HL-60 (cell line): ENCODE measurements around the gene DEXI.

ENCODE experiments used
- DNase-seq, 2 experiments: peaks; one replicate each; pipeline ENCODE4 v3.0.0-alpha.2; 2010 to 2020; ENCODE audit warnings: low read depth in 1 of 2, low spot score in 1 of 2
- H3K27ac ChIP-seq: fragments of 250-450 bp; sonication (Bioruptor Pico); replicated peaks from 2 replicates; pipeline ENCODE4 v1.5.1; 2020; ENCODE audit warnings: mild to moderate bottlenecking, moderate library complexity
- H3K27me3 ChIP-seq: fragments of 250-450 bp; sonication (Bioruptor Pico); 2 replicates; pipeline ENCODE4 v1.5.1; 2021; ENCODE audit warnings: mild to moderate bottlenecking, moderate library complexity; ENCODE audit not compliant: insufficient read depth, poor library complexity, severe bottlenecking
- H3K4me3 ChIP-seq: replicated peaks from 2 replicates; pipeline ENCODE4 v1.5.1; 2011; ENCODE audit warnings: mild to moderate bottlenecking, control low read depth, low read length; ENCODE audit not compliant: insufficient read depth
- GABPA ChIP-seq: IDR thresholded peaks from 2 replicates; pipeline ENCODE4 v1.6.1; 2012; ENCODE audit warnings: low read depth
- POLR2AphosphoS5 ChIP-seq: IDR thresholded peaks from 2 replicates; pipeline ENCODE4 v1.6.1; 2012; ENCODE audit warnings: low read depth
- SPI1 ChIP-seq: IDR thresholded peaks from 2 replicates; pipeline ENCODE4 v1.6.1; 2012; ENCODE audit warnings: low read depth, mild to moderate bottlenecking, borderline replicate concordance
- TF ChIP-seq, protein P1 (sequence below): IDR thresholded peaks from one replicate; pipeline ENCODE4 v1.5.1; 2011; ENCODE audit warnings: low read length, control low read depth, inconsistent platforms; ENCODE audit not compliant: insufficient read depth
- TF ChIP-seq, protein P2 (sequence below): IDR thresholded peaks from 2 replicates; pipeline ENCODE4 v1.6.1; 2012; ENCODE audit warnings: low read depth; ENCODE audit not compliant: insufficient replicate concordance

The DEXI gene

DNA sequence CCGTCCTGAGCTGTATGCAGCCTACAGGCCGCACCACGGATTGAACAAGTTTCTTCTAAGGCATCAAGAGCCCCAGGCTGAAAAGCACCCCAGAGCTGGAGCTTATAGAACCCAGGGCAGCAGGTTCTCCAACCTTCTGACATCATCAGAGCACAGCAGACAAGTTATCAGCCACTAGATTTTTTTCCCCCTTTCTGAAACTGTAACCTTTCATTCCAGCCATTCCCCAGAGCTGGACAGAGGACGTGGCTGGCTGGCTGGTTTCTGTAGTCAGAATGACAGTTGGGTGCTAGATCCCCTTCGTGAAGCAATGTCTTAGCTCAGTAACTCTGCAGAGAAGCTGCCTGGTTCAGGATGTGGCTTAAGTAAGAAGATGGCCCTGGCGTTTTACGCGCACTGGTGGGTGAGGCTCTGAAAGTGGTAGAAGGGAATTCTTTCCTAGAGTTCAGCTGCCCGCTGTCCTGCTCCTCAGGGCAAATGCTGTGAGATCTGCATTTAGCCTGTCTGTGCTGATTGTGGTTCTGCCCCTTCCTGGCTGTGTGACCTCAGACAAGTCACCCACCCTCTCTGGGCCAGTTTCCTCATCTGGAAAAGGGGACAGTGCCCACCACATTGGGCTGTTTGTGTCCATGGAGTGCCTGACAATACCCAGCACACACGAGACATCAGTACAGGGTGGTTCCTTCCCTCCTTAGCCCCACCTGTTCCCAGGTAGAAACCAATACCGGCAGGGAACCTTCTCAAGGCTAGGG is 9.1 kb downstream of the DEXI start:
- TF ChIP-seq POLR2AphosphoS5 (no peak), SPI1 (no peak), GABPA (no peak)
- TF ChIP-seq, protein P1, sequence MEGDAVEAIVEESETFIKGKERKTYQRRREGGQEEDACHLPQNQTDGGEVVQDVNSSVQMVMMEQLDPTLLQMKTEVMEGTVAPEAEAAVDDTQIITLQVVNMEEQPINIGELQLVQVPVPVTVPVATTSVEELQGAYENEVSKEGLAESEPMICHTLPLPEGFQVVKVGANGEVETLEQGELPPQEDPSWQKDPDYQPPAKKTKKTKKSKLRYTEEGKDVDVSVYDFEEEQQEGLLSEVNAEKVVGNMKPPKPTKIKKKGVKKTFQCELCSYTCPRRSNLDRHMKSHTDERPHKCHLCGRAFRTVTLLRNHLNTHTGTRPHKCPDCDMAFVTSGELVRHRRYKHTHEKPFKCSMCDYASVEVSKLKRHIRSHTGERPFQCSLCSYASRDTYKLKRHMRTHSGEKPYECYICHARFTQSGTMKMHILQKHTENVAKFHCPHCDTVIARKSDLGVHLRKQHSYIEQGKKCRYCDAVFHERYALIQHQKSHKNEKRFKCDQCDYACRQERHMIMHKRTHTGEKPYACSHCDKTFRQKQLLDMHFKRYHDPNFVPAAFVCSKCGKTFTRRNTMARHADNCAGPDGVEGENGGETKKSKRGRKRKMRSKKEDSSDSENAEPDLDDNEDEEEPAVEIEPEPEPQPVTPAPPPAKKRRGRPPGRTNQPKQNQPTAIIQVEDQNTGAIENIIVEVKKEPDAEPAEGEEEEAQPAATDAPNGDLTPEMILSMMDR = no peak
- TF ChIP-seq, protein P2, sequence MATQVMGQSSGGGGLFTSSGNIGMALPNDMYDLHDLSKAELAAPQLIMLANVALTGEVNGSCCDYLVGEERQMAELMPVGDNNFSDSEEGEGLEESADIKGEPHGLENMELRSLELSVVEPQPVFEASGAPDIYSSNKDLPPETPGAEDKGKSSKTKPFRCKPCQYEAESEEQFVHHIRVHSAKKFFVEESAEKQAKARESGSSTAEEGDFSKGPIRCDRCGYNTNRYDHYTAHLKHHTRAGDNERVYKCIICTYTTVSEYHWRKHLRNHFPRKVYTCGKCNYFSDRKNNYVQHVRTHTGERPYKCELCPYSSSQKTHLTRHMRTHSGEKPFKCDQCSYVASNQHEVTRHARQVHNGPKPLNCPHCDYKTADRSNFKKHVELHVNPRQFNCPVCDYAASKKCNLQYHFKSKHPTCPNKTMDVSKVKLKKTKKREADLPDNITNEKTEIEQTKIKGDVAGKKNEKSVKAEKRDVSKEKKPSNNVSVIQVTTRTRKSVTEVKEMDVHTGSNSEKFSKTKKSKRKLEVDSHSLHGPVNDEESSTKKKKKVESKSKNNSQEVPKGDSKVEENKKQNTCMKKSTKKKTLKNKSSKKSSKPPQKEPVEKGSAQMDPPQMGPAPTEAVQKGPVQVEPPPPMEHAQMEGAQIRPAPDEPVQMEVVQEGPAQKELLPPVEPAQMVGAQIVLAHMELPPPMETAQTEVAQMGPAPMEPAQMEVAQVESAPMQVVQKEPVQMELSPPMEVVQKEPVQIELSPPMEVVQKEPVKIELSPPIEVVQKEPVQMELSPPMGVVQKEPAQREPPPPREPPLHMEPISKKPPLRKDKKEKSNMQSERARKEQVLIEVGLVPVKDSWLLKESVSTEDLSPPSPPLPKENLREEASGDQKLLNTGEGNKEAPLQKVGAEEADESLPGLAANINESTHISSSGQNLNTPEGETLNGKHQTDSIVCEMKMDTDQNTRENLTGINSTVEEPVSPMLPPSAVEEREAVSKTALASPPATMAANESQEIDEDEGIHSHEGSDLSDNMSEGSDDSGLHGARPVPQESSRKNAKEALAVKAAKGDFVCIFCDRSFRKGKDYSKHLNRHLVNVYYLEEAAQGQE = no peak
- DNase-seq = peak in 1 of 2 experiments; percentile 39
- H3K27ac ChIP-seq = no peak overlapping the region; the same call in 1 of the 2 replicates
- H3K27me3 ChIP-seq = no peaks in the 10 kb centered on the region
- H3K4me3 ChIP-seq = no peak overlapping the region

DNA sequence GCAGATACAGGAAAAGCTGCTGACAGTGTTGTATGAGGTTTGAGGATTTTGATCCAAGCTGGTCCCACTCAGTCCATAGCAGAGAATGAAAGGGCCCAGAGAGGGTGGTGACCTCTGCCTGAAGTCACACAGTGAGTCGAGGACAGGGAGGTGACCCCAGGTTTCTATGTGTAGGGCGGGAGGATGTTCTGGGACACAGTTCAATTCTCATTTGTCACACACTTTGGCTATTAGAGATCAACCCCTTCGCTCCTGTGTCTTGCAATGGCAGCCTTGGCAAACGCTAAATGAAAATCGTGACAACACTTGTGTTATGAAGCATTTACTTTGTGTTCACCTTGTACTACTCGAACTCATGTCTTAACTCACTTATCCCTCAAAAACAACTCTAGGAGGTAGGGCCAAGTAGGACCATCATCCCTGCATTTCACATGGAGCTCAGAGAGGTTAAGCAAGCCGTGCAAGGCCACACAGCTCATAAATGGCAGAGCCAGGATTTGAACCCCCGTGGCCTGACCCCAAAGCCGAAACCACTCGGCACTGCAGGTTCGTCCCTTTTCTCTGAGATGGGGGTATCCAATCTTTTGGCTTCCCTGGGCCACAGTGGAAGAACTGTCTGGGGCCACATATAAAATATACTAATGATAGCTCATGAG is 10.2 kb downstream of the DEXI start:
- H3K27me3 ChIP-seq = no peaks in the 10 kb centered on the region
- TF ChIP-seq, protein P2 = no peak
- no peak for TF ChIP-seq SPI1
- TF ChIP-seq, protein P1 = no peak
- TF ChIP-seq POLR2AphosphoS5 = no peak
- no peak for TF ChIP-seq GABPA
- H3K4me3 ChIP-seq = no peak overlapping the region
- no peak for DNase-seq
- H3K27ac ChIP-seq = no peak overlapping the region

DNA sequence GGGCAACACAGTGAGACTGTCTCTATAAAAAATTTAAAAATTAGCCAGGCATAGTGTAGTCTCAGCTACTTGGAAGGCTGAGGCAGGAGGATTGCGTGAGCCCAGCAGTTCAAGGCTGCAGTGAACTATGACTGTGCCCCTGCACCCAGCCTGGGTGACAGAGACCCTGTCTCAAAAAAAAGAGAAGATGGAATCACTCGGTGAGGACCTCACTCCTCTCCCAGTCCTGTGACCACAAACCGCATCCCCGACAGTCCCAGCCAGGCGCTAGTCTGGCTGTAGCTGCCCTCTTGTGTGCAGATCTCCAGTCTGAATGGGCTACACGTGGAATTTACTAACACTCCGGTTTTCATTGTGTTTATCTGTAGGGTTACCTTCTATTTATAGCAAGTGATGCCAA is 11.1 kb downstream of the DEXI start:
- Histone ChIP-seq H3K27me3 (no peaks in the 10 kb centered on the region), H3K4me3 (no peak overlapping the region), H3K27ac (no peak overlapping the region)
- DNase-seq = peak in 1 of 2 experiments; percentile 38
- no peak for TF ChIP-seq SPI1
- no peak for TF ChIP-seq POLR2AphosphoS5
- TF ChIP-seq, protein P2 = no peak
- TF ChIP-seq GABPA = no peak
- TF ChIP-seq, protein P1 = no peak
